ENCODE results near the gene MAEA.

Gene MAEA

GRCh38 chr4:1289207-1290164 lies at the start of gene MAEA:
Gene MAEA (plus strand): TSS chr4:1289891. CDS start chr4:1289914, 23 bp downstream.
- peak; percentile 97 to 98 for DNase-seq

GRCh38 chr4:1239950-1240307 lies 49.8 kb upstream of the MAEA start:
- no peak for DNase-seq

- DNase-seq, result no peak
Observed at GRCh38 chr4:1240721-1241465, 48.8 kb upstream of the MAEA start.

- DNase-seq, result no peak
Observed at GRCh38 chr4:1241466-1241935, 48.2 kb upstream of the MAEA start.

GRCh38 chr4:1241936-1242505 lies 47.7 kb upstream of the MAEA start:
- no peak for DNase-seq

DNA sequence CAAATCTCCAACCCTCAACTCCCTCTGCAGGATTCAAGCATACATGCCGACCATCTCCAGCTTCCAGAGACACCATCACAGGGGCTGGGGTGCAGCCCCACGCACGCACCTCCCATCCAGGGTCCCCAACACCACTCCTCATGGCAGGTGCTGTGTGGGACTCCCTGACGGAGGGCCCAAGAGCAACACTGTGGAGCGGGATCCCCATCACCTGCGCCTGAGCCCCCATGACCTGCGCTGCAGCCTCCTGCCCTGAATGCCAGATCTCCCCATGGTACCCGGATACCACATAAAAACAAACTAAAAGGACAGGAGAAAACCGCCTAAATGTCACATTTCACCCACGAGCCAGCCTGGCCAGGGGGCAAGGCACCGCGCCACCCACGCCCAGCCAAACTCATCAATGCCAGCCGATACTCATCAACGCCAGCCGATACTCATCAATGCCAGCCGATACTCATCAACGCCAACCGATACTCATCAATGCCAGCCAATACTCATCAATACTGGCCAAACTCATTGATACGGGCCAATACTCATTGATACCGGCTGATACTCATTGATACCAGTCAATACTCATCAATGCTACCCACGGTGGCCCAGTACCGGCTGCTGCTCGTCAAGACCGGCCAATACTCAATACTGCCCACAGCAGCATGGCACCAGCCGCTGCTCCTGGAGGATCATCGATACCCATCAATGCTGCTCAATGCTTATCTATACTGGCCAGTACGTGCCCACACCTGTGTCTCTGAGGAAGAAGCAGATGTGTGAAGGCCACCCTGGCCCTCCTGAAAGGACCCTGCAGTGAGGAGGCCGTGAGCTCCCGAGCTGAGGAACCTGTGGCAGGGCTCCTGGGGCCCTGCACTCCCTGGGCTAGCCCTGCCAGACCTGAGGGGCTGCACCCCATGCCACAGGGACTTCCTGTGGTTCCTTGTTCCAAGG lies 46.9 kb upstream of the MAEA start:
- DNase-seq, result no peak

- no peak for DNase-seq
Observed at GRCh38 chr4:1243451-1244080, 46.1 kb upstream of the MAEA start.

DNA sequence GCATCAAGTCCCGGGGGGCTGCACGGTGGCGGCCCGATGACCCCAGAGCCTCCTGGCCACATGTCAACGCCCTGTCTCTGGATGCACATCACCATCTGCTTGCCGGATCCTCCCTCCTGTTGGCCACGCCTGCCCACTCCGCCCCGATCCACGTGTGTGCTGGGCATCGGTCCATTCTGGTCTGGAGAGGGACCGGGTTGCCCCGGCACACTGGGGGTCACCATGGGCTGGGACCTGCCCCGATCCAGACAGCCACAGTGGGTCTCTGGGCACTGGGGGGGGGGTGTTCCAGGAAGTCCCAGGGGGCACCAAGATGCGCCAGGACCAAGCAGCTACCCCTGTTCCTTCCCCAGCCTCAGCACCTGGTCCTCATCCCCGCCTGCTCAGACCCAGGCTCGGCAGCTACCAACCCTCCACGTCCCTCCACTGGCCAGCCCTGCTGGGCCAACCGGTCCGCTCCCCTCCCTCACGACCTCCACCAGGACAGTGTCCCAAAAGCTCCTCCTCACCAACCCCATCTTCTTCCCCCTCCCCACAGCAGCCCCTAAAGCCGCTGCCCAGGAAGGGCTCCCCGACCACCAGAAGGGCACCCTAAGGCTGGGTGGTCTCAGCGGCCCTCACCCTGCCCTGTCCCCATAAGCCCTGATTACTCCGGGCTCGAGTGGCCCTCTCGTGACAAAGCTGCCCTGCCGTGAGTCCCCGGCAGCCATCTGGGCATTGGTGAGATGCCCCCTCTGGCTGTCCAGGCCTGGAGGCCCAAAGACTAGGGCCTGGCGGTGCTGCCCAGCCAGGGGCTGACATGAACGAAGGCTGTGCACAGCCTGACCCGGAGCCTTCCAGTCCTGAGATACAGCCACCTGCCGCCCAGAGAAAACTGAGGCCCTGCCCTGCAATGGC lies 45.4 kb upstream of the MAEA start:
- no peak for DNase-seq

DNA sequence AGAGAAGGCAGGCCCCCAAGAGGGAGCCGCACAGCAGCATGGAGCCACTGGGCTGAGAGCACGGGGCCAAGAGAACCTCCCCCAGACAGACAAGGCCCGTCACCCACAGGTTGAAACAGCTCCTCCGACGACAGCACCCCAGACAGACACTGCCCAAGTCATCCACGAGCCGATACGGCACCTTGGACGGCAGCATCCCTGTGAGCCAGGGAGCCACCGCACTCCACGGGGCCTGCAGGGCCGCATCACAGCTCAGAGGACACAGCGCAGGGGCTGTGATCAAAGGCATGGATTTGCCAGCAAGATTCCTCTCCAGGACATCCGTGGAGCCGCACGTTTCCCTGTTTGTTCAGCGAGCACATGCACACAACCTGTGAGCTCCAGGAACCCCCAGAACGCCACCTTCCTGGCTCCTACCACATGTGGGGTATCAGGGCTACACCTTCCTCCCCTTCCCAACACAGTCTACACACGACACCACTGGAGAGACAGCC lies 44.7 kb upstream of the MAEA start:
- no peak for DNase-seq

- DNase-seq, result no peak
Observed at GRCh38 chr4:1245481-1246051, 44.1 kb upstream of the MAEA start.

DNA sequence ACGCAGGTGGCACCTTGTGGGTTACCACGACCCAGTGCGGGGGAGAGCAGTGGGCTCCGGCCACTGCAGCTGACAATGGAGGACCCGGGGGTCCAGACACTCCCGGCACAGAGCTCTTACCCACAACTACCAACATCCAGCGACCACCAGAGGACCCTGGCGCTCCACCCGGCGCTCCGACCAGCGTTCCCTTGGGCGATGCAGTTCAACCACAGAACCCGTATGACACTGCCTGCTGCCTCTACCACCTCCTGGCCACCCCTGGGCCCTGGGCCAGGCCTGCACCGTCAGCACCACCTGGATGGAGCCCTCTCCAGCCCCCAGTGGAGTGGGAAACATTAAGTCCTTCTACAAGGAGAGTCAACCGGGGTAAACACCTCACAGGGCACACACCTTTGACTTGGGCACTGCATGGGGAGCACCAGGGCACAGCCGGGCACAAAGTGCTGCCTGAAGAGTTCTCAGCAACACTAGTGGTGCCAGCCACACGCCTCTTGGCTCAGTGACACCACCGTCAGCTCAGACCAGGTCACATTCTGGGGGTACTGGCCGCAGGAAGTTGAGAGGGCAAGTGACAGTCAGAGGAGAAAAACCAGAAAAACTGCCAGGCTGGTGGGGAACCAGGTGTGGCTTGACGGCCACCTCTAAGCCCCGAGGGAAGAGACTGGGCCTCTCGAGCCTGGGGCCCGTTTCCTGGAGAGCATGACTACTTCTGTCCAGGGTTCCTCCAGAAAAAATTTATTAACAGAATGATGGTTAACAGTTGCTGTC lies 43.4 kb upstream of the MAEA start:
- no peak for DNase-seq

- DNase-seq, result peak in 1 of 2 donors; percentile 43
Observed at GRCh38 chr4:1246901-1247863, 42.5 kb upstream of the MAEA start.

DNA sequence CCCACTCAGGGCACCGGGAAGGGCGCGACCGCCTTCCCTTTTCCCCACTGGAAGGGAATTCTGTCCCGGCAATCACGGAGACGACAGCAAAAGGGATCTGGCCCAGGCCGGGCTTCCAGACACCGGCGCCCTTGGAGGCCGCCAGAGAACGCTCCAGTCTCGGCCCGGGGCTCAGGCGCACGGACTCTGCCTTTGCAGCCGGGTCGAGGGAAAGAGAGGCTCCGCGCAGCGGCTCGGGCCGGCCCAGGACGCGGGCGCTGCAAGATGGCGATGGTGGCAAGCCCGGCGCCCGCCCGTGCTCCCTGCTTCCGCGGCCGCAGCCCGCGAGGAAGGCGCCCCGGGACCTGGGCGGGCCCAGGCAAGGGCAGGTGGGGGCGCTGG lies 41.8 kb upstream of the MAEA start:
- no peak for DNase-seq

GRCh38 chr4:1248245-1249147 lies 41.2 kb upstream of the MAEA start, which contains the start of gene CTBP1:
Gene CTBP1 (minus strand): TSS chr4:1249130. CDS start chr4:1241331, 7,799 bp downstream.
- DNase-seq, result peak; percentile 83

GRCh38 chr4:1249148-1249730 lies 40.5 kb upstream of the MAEA start:
- DNase-seq, result peak; percentile 81 to 85

- DNase-seq, result peak; percentile 54 to 59
Observed at GRCh38 chr4:1249731-1250526, 39.8 kb upstream of the MAEA start.

Measured in stimulated activated CD4-positive, alpha-beta T cell treated with anti-CD3 and anti-CD28 coated beads, Interleukin-2, amount 100 ng/mL, for 24 hours (primary cell).